AG09319 (cell line): Measurements from ENCODE around the gene EVI5.
"Not testable (repeated sequence)": the region's sequence is repeated elsewhere in the genome, so short reads cannot be mapped to it uniquely, and the experiment has no call there.

Experiments
- DNase-seq: peaks from one replicate; pipeline ENCODE4 v3.0.0-alpha.2; 2010; ENCODE audit warnings: low read depth; ENCODE audit errors: extremely low read depth
- CTCF ChIP-seq: IDR thresholded peaks from 2 replicates; pipeline ENCODE4 v1.5.1; 2011; ENCODE audit warnings: low read depth, mild to moderate bottlenecking, inconsistent platforms, low read length, moderate library complexity

Gene EVI5

GRCh38 chr1:92792340-92792782, 7.5 kb upstream of the EVI5 start:
- DNase-seq = no peak
- TF ChIP-seq CTCF = no peak

GRCh38 chr1:92791487-92792066, 6.7 kb upstream of the EVI5 start:
- no peak for TF ChIP-seq CTCF
- no peak for DNase-seq

- no peak for TF ChIP-seq CTCF
These were observed 6.0 kb upstream of the EVI5 start for GRCh38 chr1:92790867-92791266.

GRCh38 chr1:92790081-92790480, 5.2 kb upstream of the EVI5 start:
- TF ChIP-seq CTCF = no peak
- no peak for DNase-seq

More at GRCh38 chr1:92790867-92791266, 6.0 kb upstream of the EVI5 start:
- no peak for DNase-seq

- no peak for DNase-seq
- TF ChIP-seq CTCF = no peak
These were observed 1.4 kb upstream of the EVI5 start for GRCh38 chr1:92786111-92786901.

GRCh38 chr1:92784021-92784638, 778 bp downstream of the EVI5 start:
- TF ChIP-seq CTCF = no peak
- no peak for DNase-seq

GRCh38 chr1:92783550-92783949, 1.4 kb downstream of the EVI5 start:
- DNase-seq = not testable (repeated sequence)
